Heart left ventricle (tissue), 16 donors: Measurements from ENCODE around the gene KREMEN1. TPM values are rescaled to one million over a fixed set of nuclear protein-coding genes. Genes with fewer than 3 reads are reported as not detected.
A peak's percentile ranks its signal among the peaks of the same experiment; 100 is the strongest.

Source experiments
- ATAC-seq, 4 donors: fragments of 200-7000 bp; cut with Tn5 transposase; one replicate each; pipeline ENCODE4 v1.9.1; 2020 to 2022; ENCODE audit warnings: moderate library complexity in 4 of 4, mild to moderate bottlenecking in 3 of 4, moderate number of reproducible peaks in 1 of 4
- DNase-seq, 5 donors: peaks; one replicate each; pipeline ENCODE4 v3.0.0-alpha.2; 2020
- H3K27ac ChIP-seq, 12 donors: fragments of 200-600 bp; sonication (generic) in 4 of 12; one replicate each; pipeline versions ENCODE4 v1.5.0 to v1.8.0; 2016 to 2022; ENCODE audit warnings: mild to moderate bottlenecking in 2 of 12
- H3K27me3 ChIP-seq, 9 donors: fragments of 200-600 bp; sonication (generic) in 2 of 9; one replicate each; pipeline versions ENCODE4 v1.5.1 to v1.8.0; 2016 to 2022; ENCODE audit warnings: mild to moderate bottlenecking in 3 of 9
- H3K36me3 ChIP-seq, 9 donors: fragments of 200-600 bp; sonication (generic) in 2 of 9; one replicate each; pipeline versions ENCODE4 v1.5.0 to v1.8.0; 2018 to 2022; ENCODE audit warnings: mild to moderate bottlenecking in 2 of 9
- H3K4me1 ChIP-seq, 12 donors: fragments of 200-600 bp; sonication (generic) in 4 of 12; one replicate each; pipeline versions ENCODE4 v1.5.0 to v1.8.0; 2016 to 2022; ENCODE audit warnings: mild to moderate bottlenecking in 3 of 12
- H3K4me3 ChIP-seq, 12 donors: fragments of 200-600 bp; sonication (generic) in 4 of 12; one replicate each; pipeline versions ENCODE4 v1.5.0 to v1.8.0; 2017 to 2022; ENCODE audit warnings: mild to moderate bottlenecking in 9 of 12, moderate library complexity in 4 of 12
- H3K9me3 ChIP-seq, 12 donors: fragments of 200-600 bp; sonication (generic) in 4 of 12; one replicate each; pipeline versions ENCODE4 v1.5.0 to v1.8.0; 2016 to 2022; ENCODE audit warnings: mild to moderate bottlenecking in 1 of 12
- POLR2A ChIP-seq, 2 donors: fragments of 450-650 bp; IDR thresholded peaks; one replicate each; pipeline ENCODE4 v1.6.1; 2017; ENCODE audit warnings: antibody characterized with exemption in 2 of 2, mild to moderate bottlenecking in 2 of 2, moderate library complexity in 2 of 2
- WGBS, 4 donors: extraction: QIAGEN DNeasy Blood & Tissue Kit in 2 of 4; methylation state at CpG; one replicate each; pipeline versions ENCODE4 v1.1.5 to v1.1.7; 2013 to 2018; 5-methylcytosine and 5-hydroxymethylcytosine counted together
- intact Hi-C, 10 donors: fragments of 100-400 bp; cut with DNase I; formaldehyde crosslinking; loops; one replicate each; pipeline versions ENCODE4 v1.11.1 to v1.14.2; 2022
- polyA plus RNA-seq, 2 donors: library from polyadenylated mRNA; stranded (reverse); fragments of 200-250 nt; gene quantifications; one replicate each; pipeline ENCODE4 v1.2.3, GENCODE V29; 2013
- total RNA-seq, 9 donors: library from RNA; depleted of rRNA in 2 of 9; stranded (reverse); fragments of >200 nt in 2 of 9; fragmentation: NEBNext Ultra II Directional in 3 of 9; extraction: Animal tissue kit (Norgen Biotek cat#: 25700) in 3 of 9; gene quantifications; one replicate each; pipeline versions ENCODE4 v1.1.0 to v1.2.4, GENCODE V29; 2016 to 2023
- TF ChIP-seq, protein P1 (sequence below), 12 donors: fragments of 200-600 bp; sonication (generic) in 4 of 12; IDR thresholded peaks; one replicate each; pipeline versions ENCODE4 v1.5.0 to v1.8.0; 2018 to 2022; ENCODE audit warnings: antibody characterized with exemption in 12 of 12, mild to moderate bottlenecking in 5 of 12
- donor health status: ischemic (EF 13 %, LVEDD 7.1; RV severe dilation, severe dysfunction).
- donor health status: healthy with polysubstance abuse.
- donor health status: DM: no; HTN: yes; CAD: no.
- donor health status: DM: no; HTN: no; CAD: no.
- donor health status: ischemic (EF 25% LVEDD 6.9; RV normal size, moderate dysfunction).
- donor health status: ischemic (EF 25% LVEDD 5.7; RV mildly dilated, moderate dysfunction).
- donor health status: healthy.
- donor health status: DM: yes; HTN: yes; CAD: no.
- donor health status: ischemic (EF 35%, LVEDD 5.7; RV mildly dilated, moderate dysfunction).
- donor health status: nonischemic (EF 11% LVEDD 7.7; RV severe dilation, severe dysfunction).
- donor health status: DM: yes; HTN: yes; CAD: no.
- donor health status: PGD.
- donor health status: ischemic (EF 29% LVEDD 5.4; RV normal size, mild dysfunction).
- donor health status: nonischemic (EF 23%, LVEDD 6.1; RV moderate dilation, normal function).

Gene KREMEN1
- total and polyA plus RNA-seq, 11 donors: 24.3 to 67.8 (median 36.4) TPM

DNA sequence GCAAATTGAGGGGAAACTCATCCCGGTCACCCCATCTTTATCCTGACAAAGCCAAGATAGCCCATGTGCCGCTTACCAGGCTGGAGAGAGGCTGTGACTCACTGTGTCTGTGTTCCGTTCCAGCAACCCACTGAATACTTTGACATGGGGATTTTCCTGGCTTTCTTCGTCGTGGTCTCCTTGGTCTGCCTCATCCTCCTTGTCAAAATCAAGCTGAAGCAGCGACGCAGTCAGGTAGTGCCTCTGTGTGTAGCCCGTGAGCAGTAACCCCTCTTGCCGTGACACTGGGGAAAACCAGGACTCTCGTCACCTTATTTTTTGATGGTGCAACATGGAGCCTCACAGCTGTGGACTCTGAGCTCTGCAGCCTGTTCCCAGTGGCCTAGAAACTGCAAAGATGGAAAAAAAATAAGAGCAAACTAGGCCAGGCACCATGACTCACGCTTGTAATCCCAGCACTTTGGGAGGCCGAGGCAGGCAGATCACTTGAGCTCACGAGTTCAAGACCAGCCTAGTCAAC is 28.1 kb upstream of the KREMEN1 start:
- intact Hi-C loops: loop anchor here in 8 of 10 donors (5.0 to 10.0 kb wide), 5 partner anchors 100 to 442 kb away; no protein-coding TSS in a partner anchor
- TF ChIP-seq, protein P1, sequence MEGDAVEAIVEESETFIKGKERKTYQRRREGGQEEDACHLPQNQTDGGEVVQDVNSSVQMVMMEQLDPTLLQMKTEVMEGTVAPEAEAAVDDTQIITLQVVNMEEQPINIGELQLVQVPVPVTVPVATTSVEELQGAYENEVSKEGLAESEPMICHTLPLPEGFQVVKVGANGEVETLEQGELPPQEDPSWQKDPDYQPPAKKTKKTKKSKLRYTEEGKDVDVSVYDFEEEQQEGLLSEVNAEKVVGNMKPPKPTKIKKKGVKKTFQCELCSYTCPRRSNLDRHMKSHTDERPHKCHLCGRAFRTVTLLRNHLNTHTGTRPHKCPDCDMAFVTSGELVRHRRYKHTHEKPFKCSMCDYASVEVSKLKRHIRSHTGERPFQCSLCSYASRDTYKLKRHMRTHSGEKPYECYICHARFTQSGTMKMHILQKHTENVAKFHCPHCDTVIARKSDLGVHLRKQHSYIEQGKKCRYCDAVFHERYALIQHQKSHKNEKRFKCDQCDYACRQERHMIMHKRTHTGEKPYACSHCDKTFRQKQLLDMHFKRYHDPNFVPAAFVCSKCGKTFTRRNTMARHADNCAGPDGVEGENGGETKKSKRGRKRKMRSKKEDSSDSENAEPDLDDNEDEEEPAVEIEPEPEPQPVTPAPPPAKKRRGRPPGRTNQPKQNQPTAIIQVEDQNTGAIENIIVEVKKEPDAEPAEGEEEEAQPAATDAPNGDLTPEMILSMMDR (IDR thresholded peaks at IDR 0.05): no peak
- TF ChIP-seq POLR2A (IDR thresholded peaks at IDR 0.05): no peak
- DNase-seq (no peak), ATAC-seq (peak in 3 of 4 donors; percentile 34 to 53 (median 52))
- H3K27ac ChIP-seq: peak overlapping the region in 4 of 12 donors; percentile 19 to 61 (median 42)
- peaks cover 0 to 10% (median 0%) of the 10 kb centered on the region in 12 donors for H3K4me1 ChIP-seq
- H3K9me3 ChIP-seq: no peaks in the 10 kb centered on the region
- H3K4me3 ChIP-seq: no peak overlapping the region
- peaks cover 0 to 49% (median 29%) of the 10 kb centered on the region in 9 donors for H3K36me3 ChIP-seq
- no peaks in the 10 kb centered on the region for H3K27me3 ChIP-seq
- WGBS, 4 donors: 88 to 93% (median 91%) methylated on average over 13 of the region's 13 CpGs

DNA sequence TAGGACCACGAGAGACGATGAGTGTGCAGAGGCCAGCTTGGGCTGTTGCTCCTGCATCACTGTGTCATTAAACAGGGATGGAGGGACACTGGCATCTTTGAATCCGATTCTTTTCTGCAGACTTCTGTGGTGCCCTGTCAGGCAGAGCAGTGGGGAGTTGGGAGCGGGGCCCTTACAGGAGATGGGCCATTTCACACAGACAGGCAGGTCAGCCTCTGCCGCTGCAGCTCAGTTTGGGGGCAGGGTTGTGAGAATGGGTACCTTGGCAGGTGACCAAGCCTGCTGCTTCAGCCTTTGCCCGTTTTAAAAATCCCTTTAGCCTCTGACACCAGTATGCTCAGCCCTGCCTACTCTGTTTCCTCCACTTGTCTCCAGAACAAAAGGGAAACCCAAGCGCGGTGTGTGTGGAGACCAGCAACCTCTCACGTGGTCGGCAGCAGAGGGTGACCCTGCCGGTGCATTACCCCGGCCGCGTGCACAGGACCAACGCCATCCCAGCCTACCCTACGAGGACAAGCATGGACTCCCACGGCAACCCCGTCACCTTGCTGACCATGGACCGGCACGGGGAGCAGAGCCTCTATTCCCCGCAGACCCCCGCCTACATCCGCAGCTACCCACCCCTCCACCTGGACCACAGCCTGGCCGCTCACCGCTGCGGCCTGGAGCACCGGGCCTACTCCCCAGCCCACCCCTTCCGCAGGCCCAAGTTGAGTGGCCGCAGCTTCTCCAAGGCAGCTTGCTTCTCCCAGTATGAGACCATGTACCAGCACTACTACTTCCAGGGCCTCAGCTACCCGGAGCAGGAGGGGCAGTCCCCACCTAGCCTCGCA is 23.8 kb upstream of the KREMEN1 start:
- intact Hi-C loops: loop anchor here in 5 of 10 donors (10.0 kb wide), 3 partner anchors 96 to 444 kb away; no protein-coding TSS in a partner anchor
- TF ChIP-seq POLR2A (IDR thresholded peaks at IDR 0.05): no peak
- TF ChIP-seq, protein P1 (IDR thresholded peaks at IDR 0.05): no peak
- WGBS, 4 donors: 92 to 96% (median 94%) methylated on average over 25 to 31 of the region's 31 CpGs
- no peak for ATAC-seq
- no peak overlapping the region for H3K27ac ChIP-seq
- H3K27me3 ChIP-seq: no peaks in the 10 kb centered on the region
- no peaks in the 10 kb centered on the region for H3K9me3 ChIP-seq
- peaks cover 0 to 53% (median 32%) of the 10 kb centered on the region in 9 donors for H3K36me3 ChIP-seq
- DNase-seq: no peak
- H3K4me3 ChIP-seq: no peak overlapping the region
- H3K4me1 ChIP-seq: no peaks in the 10 kb centered on the region

DNA sequence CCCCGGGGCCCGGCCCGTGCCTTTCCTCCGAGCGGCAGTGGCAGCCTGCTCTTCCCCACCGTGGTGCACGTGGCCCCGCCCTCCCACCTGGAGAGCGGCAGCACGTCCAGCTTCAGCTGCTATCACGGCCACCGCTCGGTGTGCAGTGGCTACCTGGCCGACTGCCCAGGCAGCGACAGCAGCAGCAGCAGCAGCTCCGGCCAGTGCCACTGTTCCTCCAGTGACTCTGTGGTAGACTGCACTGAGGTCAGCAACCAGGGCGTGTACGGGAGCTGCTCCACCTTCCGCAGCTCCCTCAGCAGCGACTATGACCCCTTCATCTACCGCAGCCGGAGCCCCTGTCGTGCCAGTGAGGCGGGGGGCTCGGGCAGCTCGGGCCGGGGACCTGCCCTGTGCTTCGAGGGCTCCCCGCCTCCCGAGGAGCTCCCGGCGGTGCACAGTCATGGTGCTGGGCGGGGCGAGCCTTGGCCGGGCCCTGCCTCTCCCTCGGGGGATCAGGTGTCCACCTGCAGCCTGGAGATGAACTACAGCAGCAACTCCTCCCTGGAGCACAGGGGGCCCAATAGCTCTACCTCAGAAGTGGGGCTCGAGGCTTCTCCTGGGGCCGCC is 23.1 kb upstream of the KREMEN1 start:
- Histone ChIP-seq H3K4me1 (no peaks in the 10 kb centered on the region), H3K4me3 (no peak overlapping the region), H3K36me3 (peaks cover 0 to 47% (median 31%) of the 10 kb centered on the region in 9 donors), H3K9me3 (no peaks in the 10 kb centered on the region), H3K27me3 (no peaks in the 10 kb centered on the region), H3K27ac (no peak overlapping the region)
- WGBS, 4 donors: 93 to 95% (median 94%) methylated on average over 24 to 38 of the region's 38 CpGs
- no peak for DNase-seq
- ATAC-seq: no peak
- intact Hi-C loops: loop anchor here in 5 of 10 donors (10.0 kb wide), 4 partner anchors 95 to 445 kb away; no protein-coding TSS in a partner anchor
- TF ChIP-seq, protein P1 (IDR thresholded peaks at IDR 0.05): no peak
- TF ChIP-seq POLR2A (IDR thresholded peaks at IDR 0.05): no peak

DNA sequence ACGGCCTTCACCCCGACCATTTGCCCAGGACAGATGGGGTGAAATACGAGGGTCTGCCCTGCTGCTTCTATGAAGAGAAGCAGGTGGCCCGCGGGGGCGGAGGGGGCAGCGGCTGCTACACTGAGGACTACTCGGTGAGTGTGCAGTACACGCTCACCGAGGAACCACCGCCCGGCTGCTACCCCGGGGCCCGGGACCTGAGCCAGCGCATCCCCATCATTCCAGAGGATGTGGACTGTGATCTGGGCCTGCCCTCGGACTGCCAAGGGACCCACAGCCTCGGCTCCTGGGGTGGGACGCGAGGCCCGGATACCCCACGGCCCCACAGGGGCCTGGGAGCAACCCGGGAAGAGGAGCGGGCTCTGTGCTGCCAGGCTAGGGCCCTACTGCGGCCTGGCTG is 22.4 kb upstream of the KREMEN1 start:
- Histone ChIP-seq H3K36me3 (peaks cover 0 to 45% (median 26%) of the 10 kb centered on the region in 9 donors), H3K27me3 (no peaks in the 10 kb centered on the region), H3K9me3 (no peaks in the 10 kb centered on the region), H3K27ac (no peak overlapping the region), H3K4me3 (no peak overlapping the region), H3K4me1 (no peaks in the 10 kb centered on the region)
- 94 to 95% (median 95%) methylated on average over 15 to 24 of the region's 24 CpGs for WGBS, 4 donors
- no peak for ATAC-seq
- TF ChIP-seq, protein P1 (IDR thresholded peaks at IDR 0.05): no peak
- no peak for TF ChIP-seq POLR2A (IDR thresholded peaks at IDR 0.05)
- DNase-seq: no peak
- intact Hi-C loops: loop anchor here in 1 of 10 donors (10.0 kb wide), 1 partner anchor 104 kb away; no protein-coding TSS in a partner anchor
